Activated T-cell treated with anti-CD3 and anti-CD28 coated beads for 4 hours (primary cell): ENCODE results near the gene LIG3.
"Not testable (repeated sequence)": the region's sequence is repeated elsewhere in the genome, so short reads cannot be mapped to it uniquely, and the experiment has no call there.

ENCODE experiments used
- DNase-seq: peaks from one replicate; pipeline ENCODE4 v3.0.0-alpha.2; 2020

The LIG3 gene

DNA sequence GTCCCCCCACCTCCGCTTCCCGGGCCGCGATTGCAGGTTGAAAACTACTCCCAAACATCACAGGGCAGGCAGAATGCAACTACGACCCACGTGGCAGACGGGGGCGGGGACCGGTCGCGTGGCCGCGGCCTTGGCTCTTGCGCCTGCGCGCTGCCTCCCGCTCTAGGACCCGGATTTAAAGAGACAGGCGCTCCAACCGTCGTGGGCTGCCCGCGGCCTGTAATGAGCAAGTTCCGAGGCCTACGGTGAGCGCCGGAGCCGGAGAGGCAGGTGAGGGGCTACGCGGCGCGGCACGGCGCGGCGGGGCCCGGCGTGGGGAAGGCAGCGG, at the start of gene LIG3:
LIG3 (plus strand) TSS at position 160 of the 328 bp plus-strand sequence. CDS start 2,494 bp downstream, outside the sequence.
- peak; percentile 92 for DNase-seq

DNA sequence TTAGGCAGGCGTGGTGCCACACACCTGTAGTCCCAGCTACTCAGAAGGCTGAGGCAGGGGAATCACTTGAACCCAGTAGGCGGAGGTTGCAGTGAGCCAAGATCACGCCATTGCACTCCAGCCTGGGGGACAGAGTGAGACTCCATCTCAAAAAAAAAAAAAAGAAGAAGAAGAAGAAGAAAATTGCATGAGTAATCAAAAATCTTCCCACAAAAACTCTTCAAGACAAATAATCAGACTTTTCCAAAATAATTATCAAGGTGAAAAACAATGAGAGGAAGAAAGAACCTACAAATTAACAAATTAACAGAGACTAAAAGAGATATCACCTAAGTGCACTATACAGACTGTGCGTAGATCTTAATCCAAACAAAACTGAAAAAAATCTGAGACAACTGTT, 29.5 kb upstream of the LIG3 start:
- not testable (repeated sequence) for DNase-seq

DNA sequence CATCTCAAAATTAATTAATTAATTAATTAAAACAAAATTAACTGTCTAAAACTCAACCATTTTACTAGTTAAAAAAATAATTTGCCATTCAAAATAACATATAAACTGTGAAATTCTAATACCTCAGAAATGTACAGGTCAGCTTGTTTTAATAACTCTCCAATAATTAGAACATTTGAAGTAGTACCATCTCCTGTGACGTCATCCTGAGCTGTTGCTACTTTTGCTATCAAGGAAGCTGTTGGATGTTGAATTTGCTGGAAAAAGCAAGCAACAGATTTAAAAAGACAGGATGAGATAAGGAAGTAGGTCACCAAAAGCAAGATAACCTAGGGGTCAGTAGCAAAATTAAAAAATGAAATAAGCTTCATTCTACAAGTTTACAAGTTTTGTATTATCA, 21.9 kb upstream of the LIG3 start:
- DNase-seq, result no peak

DNA sequence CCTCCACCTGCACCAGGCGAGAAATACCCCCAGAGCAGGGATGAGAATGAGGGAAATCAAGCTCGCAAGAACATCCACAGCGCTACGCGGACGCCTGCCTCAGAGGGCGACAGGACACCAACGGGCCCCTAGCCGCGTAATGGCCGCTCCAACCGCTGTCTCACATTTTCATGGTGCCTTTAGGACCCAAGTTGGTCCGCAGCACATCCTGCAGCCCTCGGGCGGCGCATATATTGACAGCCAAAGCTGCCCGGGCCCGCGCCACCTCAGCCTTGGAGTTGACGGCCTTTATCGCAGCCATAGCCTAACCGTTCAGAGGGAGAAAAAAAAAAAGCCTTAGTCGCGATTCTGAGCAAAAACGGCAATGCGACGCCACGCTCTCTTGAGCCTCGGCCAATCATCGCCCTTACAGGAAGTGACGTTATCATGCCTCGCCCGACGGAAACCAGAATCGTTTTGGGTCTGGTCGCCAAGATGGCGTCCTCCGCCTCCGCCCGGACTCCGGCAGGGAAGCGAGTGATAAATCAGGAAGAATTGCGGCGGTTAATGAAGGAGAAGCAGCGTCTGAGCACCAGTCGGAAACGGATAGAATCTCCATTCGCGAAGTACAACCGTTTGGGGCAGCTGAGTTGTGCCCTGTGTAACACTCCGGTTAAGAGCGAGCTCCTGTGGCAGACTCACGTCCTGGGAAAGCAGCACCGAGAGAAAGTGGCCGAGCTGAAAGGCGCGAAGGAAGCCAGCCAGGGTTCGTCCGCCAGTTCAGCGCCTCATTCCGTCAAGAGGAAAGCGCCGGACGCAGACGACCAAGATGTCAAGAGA, 19.0 kb upstream of the LIG3 start, which contains the start of the genes CCT6B and ZNF830:
CCT6B (minus strand) TSS at position 368 of the 819 bp plus-strand sequence; CDS start at position 301, 67 bp downstream.
ZNF830 (plus strand) TSS at position 448 of the 819 bp plus-strand sequence; CDS start at position 475, 27 bp downstream.
- DNase-seq, result peak; percentile 89

DNA sequence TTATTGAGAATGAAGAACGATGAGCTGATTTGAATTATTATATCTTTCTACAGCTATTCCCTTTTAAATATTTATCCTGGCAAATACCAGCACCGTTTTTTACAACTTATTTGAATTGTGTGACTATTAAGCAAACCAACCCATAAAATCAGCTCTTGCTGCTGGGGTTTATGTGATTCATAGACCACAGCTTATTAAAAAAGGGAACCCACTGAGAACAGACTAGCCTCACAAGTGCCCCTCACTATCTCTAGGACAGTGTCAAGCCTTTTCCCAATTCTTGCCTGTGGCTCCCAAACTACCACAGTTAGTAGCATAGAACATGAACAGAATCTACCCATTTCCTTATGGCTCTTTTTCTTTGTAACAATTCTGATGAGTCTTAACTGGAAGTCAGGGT, 6.1 kb upstream of the LIG3 start:
- DNase-seq, result no peak

DNA sequence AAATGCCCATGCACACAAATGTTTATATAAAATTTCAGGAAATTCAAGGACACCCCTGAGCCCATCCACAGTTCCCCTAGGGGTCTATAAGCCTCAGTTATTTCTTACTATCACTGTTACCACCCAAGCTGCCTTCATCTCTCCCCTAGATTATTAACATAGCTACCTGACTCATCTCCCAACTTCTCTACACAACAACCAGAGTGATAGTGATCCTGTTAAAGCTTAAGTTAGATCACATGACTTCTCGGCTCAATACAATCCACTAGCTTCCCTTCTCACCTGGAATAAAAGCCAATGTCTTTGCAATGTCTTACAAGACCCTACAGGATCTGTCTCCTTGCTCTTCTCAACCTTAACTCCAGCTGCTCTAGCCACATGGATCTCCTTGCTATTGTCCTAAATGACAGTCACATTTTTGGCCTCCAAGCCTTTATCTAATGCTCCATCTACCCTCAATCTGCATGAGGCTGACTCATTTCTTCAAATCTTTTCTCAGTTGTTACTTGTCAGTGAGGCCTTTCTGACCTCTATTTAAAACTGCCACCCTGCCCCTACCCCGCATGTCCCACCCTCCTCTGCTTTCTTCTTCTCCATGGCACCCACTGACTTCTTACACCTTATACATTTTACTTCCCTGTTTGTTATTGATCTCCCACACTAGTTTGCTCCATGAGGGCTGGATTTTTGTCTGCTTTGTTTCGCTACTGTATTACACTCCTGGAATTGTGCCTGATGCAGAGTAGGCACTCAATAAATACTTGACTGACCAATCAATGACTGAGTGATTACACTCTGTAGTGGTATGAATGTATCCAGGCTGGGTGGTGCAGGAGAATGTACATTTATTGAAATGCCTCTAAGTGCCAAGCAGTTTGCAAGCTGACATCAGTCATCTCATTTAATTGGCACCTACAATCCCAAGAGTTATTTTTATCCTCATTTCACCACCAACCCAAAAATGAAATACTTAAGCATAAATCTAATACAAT, 5.2 kb upstream of the LIG3 start:
- no peak for DNase-seq

DNA sequence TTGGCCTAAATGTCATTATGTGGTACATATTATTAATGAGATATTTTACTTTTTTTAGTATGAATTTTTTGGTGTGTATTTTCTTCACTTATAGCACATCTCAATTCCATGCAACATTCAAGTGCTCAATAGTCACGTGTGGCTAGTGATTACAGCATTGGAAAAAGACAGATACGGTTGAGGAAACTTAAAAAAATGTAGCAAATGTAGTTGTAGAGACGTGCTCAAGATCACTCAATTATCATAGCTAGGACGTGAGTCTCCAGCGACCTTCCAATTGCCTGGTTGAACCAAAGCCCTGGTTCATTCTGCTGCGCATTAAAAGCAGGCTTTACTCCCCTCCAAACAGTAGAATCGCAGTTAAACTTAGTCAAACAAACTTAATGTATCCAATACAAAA, 1.2 kb upstream of the LIG3 start:
- DNase-seq, result no peak

DNA sequence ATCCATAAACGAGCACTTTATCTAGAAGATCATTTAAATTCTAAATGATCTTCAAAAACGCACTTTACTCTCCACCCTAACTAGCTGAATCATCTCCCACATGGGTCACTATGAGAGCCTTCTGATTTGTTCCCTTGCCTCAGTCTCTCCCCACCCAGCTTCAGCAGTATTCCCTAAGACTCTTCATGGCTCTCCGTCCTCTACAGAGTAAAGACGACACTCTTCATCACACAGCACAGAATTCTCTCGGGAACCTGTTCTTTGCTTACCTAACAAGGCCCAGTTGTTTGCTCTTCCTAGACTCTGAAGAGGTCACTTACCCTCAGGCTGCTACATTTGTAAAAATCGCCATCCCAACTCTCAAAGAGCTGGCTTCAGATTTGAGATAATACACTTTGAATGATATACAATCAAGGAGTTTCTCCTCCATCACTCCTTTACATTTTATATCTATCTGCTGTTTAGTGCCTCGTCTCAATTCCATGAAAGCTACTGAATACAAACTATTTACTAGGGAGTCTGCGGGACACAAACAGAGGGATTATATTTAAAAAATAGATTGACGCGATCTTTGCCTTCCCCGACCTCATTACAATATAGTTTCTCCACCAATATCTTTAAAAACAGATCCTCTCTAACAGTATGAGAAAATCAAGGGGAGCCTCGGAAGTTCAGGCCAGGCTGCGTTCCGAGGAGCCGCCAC, 511 bp upstream of the LIG3 start:
- no peak for DNase-seq

DNA sequence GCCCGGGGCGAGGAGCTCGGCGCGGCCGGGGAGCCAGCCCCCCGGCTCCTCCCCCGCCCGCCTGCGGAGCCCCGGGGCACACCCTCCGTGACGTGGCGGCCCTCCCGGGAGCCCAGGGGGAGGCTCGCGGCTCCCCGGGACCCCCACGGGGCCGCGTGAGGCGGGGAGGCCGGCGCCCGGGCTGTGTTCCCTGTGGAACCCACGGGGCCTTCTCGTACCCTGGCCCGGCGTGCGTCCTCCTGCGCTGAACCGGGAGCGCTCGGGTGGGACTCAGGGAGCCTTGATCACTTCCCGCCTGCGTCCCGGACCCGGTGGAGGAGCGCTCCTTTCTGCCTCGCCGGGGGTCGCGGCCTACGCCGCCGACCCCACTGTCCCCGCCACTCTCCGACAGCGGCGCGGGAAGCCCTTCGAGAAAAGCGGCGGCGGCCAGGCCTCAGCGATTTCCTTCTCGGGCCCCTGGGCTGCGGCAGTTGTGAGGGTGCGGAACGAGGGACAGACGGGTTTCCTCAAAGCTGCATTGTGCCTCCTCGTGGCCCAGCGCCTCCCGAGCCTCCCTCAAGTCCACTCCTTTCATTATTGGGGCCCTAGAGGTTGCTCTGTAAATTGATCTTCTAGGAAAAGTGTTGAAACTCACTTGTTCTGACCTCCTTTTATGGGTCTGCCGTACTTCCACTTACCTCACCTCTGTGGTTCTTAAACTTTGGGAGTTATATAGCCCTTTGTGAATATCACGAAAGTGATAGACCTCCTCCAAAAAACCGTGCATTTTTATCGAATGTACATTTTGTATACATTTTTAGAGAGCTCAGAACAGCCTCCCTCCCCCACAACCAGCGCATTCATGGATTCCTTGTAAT, 597 bp downstream of the LIG3 start:
- peak; percentile 68 for DNase-seq

DNA sequence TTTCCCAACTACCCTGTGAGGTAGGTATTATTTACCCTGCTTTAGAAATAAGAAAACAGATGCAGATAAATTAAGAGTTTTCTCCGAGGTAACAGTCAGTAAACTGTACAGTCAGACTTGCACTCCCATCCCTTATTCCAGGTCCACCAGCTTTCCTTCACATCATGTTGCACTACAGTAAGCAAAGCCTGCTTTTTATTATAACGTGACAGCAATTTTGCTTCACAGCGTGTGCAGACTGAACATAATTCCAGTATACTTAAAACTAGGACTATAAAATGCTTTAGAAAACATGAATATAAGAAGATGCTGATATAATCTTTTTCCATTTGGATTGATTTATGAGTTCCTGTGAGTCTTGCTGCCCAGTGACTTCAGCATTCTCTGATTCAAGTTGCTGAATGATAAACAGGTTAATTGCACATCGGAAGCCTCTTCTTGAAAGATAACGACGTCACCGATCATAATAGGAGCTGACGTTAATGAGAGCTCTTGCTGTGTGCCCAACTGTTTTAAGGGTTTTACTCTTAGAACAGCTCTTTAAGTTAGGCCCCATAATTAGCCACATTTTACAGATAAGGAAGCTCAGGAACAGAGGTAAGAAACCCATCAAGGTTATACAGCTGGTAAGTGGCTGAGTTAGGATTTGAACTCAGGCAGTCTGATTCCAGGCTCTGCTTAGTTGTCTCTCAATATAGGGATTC, 1.4 kb downstream of the LIG3 start:
- no peak for DNase-seq

DNA sequence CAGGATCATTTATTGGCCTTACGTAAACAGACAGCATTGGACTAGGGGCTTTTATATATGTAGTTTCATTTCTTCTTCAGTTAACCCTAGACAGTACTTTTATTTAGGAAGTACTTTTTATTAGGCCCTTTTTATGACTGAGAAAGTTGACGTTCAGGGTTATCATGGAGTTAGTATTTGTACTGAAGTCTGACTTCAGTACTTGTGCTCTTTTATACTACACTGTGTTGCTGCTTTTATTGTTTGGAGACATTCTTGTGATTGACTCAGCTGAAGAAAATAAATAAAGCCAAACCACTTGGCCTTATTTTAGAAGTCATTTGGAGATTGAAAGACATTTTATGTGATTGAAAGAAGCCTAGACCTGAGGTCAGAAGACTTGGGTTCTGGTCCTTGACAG, 6.9 kb downstream of the LIG3 start:
- DNase-seq, result no peak

DNA sequence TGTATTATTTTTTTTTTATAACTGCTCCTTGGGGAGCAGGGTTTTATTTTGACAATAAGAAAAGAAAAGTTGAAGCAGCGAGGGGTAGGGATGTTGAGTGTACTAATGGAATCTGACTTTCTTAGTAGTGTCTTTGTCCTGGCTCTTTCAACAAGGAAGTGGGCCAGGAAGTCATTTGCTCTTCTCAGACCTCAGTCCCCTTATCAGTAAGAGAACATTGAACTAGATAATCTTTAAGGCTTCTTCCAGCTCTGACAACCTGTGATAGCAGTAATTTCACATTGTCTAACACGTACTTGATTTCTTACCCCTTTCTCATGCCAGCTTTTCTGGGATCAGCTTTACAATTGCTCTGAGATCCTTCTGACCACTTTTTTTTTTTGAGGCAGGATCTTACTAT, 8.3 kb downstream of the LIG3 start:
- DNase-seq, result no peak

DNA sequence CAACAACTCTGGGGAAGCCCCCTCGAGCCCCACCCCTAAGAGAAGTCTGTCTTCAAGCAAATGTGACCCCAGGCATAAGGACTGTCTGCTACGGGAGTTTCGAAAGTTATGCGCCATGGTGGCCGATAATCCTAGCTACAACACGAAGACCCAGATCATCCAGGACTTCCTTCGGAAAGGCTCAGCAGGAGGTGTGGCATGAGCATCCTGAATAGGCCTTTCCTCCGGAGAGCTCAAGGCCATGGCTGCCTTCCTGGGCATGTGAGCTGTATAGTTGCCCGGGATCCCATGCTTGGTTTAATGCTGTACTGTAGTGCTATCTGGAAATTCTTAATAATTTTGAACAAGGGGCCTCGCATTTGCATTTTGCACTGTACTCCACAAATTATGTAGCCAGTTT, 9.2 kb downstream of the LIG3 start:
- DNase-seq, result no peak

DNA sequence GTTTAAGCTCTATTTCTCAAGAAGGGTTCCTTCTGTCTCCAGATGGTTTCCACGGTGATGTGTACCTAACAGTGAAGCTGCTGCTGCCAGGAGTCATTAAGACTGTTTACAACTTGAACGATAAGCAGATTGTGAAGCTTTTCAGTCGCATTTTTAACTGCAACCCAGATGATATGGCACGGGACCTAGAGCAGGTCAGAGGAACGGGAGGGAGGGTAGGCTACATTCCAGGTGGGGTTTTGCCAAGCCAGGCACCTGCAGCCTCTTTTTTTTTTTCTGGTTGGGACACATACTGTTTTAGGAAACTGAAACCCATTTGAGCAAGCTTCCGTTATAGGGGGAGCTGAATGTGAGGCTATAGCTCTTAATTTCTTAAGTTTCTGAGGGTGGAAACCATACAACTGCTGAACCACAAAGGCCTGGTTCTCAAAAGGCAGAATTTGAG, 10.6 kb downstream of the LIG3 start:
- no peak for DNase-seq

DNA sequence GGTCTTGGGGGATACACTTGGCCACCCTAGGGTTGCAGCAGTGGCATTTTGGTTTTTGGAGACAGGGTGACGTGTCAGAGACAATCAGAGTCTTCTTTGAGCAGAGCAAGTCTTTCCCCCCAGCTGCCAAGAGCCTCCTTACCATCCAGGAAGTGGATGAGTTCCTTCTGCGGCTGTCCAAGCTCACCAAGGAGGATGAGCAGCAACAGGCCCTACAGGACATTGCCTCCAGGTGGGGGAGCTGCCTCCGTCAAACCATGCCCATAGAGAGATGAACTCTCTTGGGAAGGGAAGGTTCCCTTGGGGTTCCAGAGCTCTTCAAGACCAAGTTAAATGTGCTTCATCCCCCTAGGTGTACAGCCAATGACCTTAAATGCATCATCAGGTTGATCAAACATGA, 11.3 kb downstream of the LIG3 start:
- DNase-seq, result no peak

DNA sequence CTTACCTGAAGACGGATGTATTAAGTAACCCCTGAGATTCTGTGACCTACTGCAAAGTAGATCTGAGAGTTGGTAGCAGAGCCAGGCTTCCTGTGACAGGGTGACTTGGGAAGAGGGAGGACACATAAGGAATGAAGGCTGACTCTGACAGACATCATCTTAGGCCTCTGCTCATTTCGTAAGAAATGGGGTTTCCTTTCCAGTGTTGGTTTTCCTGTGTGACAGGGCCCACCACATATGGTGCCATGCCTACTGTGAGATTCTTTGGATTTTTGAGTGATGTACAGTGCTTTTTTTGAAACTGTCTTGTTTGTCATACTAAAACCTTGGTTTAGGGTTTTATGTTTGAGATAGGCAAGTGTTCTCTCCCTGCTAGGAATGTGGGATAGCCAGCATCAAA, 12.7 kb downstream of the LIG3 start:
- no peak for DNase-seq

DNA sequence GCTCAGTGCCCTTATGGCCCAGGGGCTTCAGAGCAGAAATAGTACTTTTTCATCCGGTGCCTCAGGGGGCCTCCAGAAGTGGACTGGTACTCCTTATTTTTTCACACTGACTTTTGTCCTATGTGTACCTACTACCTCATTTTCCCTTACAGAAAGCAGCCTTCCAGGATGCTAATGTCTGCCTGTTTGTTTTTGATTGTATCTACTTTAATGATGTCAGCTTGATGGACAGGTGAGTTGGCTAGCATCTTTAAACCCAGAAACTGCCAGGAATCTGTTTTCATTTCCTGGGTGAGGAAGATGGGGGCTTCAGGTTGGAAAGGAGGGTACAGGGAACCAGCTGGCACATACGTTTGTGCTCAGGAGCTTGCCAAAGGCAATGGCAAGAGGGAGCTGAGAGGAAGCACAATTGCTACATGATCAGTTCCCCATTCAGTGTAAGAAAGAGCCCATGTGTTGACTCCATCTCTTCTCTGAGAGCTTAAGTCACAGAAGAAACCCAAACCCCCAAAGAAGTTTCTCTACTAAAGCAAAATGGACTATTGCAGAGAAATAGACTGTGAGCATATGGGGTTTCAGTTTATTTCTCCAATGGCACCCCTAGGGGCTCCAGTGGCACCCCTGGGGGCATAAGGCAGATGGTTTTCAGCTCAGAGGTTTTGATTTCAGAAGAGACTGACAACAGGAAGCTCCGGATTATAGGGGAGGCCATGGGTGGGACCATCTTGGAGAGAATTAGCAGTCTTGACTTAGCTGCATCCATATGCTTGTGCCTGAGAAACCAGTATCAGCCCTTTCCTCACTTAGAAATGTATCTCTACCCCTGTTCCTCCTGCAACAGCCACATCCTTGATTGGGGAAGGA, 16.3 kb downstream of the LIG3 start:
- no peak for DNase-seq

DNA sequence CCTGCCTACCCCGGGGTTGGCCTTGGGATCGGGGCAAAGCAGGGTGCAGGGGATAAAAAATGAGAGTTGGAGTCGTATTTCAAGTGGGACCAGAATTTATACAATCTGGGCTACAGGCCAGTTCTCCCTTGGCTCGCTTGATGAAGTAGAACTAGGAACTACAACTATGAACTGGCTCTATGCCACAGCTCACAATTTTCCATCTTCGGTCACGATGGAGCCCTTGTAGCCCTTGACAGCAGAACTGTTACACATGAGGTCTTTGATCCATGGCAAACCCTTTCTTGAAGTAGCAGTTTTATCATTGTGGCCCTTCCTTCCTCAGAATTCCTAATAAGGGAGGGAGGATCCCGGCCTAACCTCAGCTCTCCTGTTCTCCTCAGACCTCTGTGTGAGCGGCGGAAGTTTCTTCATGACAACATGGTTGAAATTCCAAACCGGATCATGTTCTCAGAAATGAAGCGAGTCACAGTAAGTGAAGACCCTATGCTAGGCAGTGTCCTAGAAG, 17.1 kb downstream of the LIG3 start:
- DNase-seq, result no peak

DNA sequence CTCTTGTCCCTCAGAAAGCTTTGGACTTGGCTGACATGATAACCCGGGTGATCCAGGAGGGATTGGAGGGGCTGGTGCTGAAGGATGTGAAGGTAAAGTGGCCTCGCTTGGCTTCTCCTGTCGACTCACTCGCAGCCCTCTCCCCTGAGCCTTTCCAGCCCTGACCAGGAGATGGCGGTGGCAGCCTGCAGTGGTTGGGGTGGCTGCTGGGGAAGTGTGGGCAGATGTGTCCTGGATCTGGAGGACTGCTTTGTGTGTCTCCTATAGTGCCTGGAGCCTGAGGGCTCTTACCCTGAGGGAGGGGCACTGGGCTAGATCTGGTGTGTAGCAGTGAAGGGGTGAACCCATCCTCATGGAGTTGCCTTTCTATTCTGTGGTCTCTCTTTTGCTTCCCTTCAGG, 17.9 kb downstream of the LIG3 start:
- DNase-seq, result peak; percentile 71

DNA sequence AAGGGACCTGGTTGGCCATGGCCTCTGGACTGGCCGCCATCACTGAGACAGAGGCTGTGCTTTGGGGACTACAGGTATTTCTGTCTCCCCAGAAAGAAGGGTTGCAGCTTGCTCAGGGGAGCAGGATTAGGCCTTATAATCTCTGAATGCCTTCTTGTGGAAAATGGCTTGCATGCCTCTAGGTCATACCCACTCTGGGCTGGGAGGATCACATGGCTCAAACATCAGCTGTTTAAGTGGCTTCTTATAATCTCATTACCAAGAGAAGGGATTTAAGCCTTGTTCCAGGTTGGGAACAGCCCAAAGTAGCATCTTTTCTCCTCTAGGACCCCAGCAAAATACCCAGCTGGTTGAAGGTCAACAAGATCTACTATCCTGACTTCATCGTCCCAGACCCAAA, 19.1 kb downstream of the LIG3 start:
- no peak for DNase-seq
